Nephron (organoid): Measurements from ENCODE around the gene LTBR.

ENCODE experiments used
- H3K27ac Mint-ChIP-seq, 3 experiments: 2 replicates each; pipeline ENCODE4 v1.8.0; 2020; ENCODE audit warnings: mixed read lengths in 3 of 3, mild to moderate bottlenecking in 2 of 3, moderate library complexity in 1 of 3
- H3K27me3 Mint-ChIP-seq: 2 replicates; pipeline ENCODE4 v1.8.0; 2021; ENCODE audit warnings: low read depth, mild to moderate bottlenecking, moderate library complexity, mixed read lengths
- H3K36me3 Mint-ChIP-seq: 2 replicates; pipeline ENCODE4 v1.8.0; 2020; ENCODE audit warnings: low read depth, mixed read lengths
- H3K4me1 Mint-ChIP-seq: 2 replicates; pipeline ENCODE4 v1.8.0; 2020; ENCODE audit warnings: mixed read lengths
- H3K4me3 Mint-ChIP-seq, 3 experiments: 2 replicates each; pipeline ENCODE4 v1.8.0; 2020; ENCODE audit warnings: mild to moderate bottlenecking in 3 of 3, mixed read lengths in 3 of 3, moderate library complexity in 2 of 3
- H3K9me3 Mint-ChIP-seq: 2 replicates; pipeline ENCODE4 v1.8.0; 2020; ENCODE audit warnings: mixed read lengths
- TF ChIP-seq, protein P1 (sequence below), 3 experiments: fragments of 200-600 bp; sonication (generic); IDR thresholded peaks; one replicate each; pipeline ENCODE4 v1.5.0; 2021; ENCODE audit warnings: antibody characterized with exemption in 3 of 3; ENCODE audit not compliant: unreplicated experiment in 3 of 3

Gene LTBR

DNA sequence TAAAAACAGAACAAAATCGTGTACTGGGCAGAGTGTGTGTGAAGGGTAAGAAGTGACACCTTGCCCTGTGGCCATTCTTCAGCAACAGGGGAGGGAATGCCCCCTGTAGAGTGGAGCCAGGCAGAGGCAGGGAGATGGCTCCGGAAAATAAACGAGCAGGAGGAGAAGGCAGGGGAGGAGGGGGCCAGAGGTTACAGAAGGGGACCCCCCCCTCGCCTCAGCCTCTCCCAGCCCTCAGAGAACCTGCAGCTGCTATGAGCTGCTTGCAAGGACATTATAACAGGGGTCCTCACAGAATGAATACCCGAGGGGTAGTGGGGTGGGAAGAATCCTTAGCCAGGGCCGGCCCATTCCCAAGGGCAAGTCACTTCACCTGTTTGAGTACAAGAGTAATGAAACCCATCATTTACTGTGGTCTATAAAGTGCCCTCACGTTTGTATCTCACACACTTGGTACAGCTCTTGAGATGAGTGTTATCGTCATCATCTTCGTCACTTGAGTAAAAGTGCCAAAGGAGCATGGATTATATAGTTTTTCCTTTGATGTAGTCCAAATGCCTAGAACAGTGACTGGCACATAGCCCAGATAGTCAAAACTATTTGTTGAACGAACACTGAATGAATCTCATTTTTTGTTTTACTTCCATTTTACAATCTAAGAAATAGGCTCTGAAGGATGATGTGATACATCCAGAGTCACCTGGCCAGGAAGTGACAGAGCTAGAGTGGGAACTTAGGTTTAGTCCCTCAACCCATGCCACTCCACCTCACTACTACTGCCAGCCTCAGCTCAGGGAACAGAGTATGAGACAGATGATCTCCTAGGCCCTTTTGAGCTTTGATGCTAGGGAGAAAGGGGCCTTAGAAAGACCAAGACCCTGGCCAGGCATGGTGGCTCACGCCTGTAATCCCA lies 23.1 kb upstream of the LTBR start:
- Mint-ChIP-seq H3K27ac (peak overlapping the region in 1 of 3 experiments; percentile 35), H3K36me3 (peaks cover under 1% of the 10 kb centered on the region), H3K4me1 (peaks cover 13% of the 10 kb centered on the region), H3K9me3 (no peaks in the 10 kb centered on the region), H3K27me3 (peaks cover 8% of the 10 kb centered on the region), H3K4me3 (peak overlapping the region in 1 of 3 experiments; percentile 21)
- TF ChIP-seq, protein P1, sequence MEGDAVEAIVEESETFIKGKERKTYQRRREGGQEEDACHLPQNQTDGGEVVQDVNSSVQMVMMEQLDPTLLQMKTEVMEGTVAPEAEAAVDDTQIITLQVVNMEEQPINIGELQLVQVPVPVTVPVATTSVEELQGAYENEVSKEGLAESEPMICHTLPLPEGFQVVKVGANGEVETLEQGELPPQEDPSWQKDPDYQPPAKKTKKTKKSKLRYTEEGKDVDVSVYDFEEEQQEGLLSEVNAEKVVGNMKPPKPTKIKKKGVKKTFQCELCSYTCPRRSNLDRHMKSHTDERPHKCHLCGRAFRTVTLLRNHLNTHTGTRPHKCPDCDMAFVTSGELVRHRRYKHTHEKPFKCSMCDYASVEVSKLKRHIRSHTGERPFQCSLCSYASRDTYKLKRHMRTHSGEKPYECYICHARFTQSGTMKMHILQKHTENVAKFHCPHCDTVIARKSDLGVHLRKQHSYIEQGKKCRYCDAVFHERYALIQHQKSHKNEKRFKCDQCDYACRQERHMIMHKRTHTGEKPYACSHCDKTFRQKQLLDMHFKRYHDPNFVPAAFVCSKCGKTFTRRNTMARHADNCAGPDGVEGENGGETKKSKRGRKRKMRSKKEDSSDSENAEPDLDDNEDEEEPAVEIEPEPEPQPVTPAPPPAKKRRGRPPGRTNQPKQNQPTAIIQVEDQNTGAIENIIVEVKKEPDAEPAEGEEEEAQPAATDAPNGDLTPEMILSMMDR (IDR thresholded peaks at IDR 0.05; ENCODE audit: unreplicated experiment in 3 of 3), result no peak

DNA sequence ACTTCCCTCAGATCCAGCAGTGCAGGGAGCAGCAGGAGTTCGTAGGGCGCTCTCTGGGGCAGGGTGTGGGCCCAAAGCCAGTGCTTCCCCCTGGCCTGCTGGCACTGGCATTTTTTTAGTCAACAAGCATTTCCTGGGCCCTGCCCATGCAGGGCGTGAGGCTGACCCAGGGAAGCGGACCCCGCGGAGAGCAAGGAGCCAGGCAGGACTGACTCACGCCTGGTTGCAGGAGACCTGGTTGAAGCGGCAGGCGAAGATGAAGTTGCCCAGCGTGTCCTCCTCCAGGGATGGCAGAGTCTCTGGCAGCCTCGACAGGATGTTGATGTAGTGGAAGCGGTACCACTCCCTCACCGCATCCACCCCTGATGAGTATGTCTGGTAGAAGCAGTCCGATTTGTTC lies 22.1 kb upstream of the LTBR start:
- TF ChIP-seq, protein P1 (IDR thresholded peaks at IDR 0.05; ENCODE audit: unreplicated experiment in 3 of 3), result no peak
- Mint-ChIP-seq H3K36me3 (no peaks in the 10 kb centered on the region), H3K27ac (peak overlapping the region in 1 of 3 experiments; percentile 52), H3K9me3 (no peaks in the 10 kb centered on the region), H3K27me3 (peaks cover 8% of the 10 kb centered on the region), H3K4me3 (peak overlapping the region; percentile 16 to 32 (median 31)), H3K4me1 (peaks cover 13% of the 10 kb centered on the region)

DNA sequence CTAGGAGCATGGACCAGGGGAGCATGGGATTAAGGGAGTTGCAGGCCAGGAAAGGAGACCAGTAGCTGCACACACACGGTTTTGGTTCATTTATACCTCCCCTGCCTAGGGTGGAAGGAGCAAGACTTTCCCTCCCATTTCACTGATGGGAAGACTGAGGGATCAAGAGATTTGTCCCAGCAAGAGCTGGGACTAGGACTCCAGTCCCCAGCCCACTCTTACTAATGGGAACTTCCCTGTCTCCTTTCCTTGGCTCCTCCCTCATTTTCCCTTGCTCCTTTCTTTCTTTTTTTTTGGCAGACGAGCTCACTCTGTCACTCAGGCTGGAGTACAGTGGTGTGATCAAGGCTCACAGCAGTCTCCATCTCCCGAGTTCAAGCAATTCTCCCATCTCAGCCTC lies 21.6 kb upstream of the LTBR start:
- H3K27ac Mint-ChIP-seq, result peak overlapping the region in 1 of 3 experiments; percentile 52
- H3K4me1 Mint-ChIP-seq, result peaks cover 13% of the 10 kb centered on the region
- H3K36me3 Mint-ChIP-seq, result no peaks in the 10 kb centered on the region
- peak overlapping the region in 2 of 3 experiments; percentile 31 to 32 for H3K4me3 Mint-ChIP-seq
- TF ChIP-seq, protein P1 (IDR thresholded peaks at IDR 0.05; ENCODE audit: unreplicated experiment in 3 of 3), result no peak
- H3K27me3 Mint-ChIP-seq, result peaks cover 8% of the 10 kb centered on the region
- no peaks in the 10 kb centered on the region for H3K9me3 Mint-ChIP-seq

DNA sequence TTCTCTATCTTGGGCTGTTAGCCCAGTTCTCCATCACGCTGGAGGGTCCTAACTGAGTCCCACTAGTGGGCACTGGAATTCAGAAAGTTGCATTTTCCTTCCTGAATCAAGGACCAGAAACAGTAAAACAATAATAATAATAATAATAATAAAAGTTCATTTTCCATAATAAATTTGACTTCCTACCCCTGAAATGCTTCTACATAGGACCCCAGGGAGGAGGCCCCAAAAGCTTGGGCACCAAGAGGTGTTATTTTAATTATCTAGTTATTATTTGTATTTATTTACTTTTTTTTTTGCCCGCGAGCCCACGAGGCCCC lies 21.0 kb upstream of the LTBR start:
- Mint-ChIP-seq H3K27me3 (peaks cover 8% of the 10 kb centered on the region), H3K9me3 (no peaks in the 10 kb centered on the region)

DNA sequence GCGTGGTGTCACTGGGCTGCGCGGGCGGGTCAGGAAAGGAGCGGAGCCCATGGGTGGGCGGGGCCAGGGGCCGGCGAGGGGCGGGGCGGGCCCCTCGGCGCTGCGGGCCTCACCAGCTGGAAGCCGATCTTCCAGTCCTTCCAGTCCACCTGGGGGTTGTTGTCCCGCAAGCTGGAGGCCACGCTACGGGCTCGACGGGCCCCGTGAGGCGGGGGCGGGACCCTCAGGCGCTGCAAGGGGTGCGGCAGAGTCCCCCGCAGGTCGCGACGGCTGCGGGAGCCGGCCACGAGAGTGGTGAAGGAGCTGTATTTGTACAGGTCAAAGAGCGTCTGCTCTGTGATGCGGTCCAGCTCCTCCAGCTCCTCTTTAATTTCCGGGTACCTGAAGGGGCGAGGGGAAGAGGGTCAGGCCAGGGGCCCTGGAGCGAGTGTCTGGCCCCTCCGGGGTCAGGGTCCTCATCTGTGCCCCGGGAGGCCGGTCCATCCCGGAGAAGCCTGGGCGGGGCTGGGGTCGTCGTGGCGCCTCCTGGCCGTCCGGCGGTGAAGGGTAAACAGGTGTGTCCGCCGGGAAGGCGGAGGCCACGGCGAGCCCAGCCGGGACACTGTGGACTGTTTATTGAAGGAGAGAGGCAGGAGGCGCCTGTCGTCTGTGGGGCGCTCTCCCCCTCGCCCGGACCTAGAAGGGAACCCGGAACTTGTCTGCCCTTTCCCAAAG lies 20.5 kb upstream of the LTBR start:
- Mint-ChIP-seq H3K4me3 (peak overlapping the region in 2 of 3 experiments; percentile 28 to 32), H3K9me3 (no peaks in the 10 kb centered on the region), H3K4me1 (peaks cover 17% of the 10 kb centered on the region), H3K27ac (no peak overlapping the region), H3K27me3 (peaks cover 8% of the 10 kb centered on the region), H3K36me3 (no peaks in the 10 kb centered on the region)
- TF ChIP-seq, protein P1 (IDR thresholded peaks at IDR 0.05; ENCODE audit: unreplicated experiment in 3 of 3), result no peak

More for the DNA sequence above, 21.0 kb upstream of the LTBR start:
- H3K4me1 Mint-ChIP-seq, result peaks cover 17% of the 10 kb centered on the region
- no peak overlapping the region for H3K27ac Mint-ChIP-seq
- no peaks in the 10 kb centered on the region for H3K36me3 Mint-ChIP-seq
- no peak overlapping the region for H3K4me3 Mint-ChIP-seq
- TF ChIP-seq, protein P1 (IDR thresholded peaks at IDR 0.05; ENCODE audit: unreplicated experiment in 3 of 3), result no peak
